HG03039 (cell line): Measurements from ENCODE around the gene OSR1.
"Not testable (repeated sequence)": the region's sequence is repeated elsewhere in the genome, so short reads cannot be mapped to it uniquely, and the experiment has no call there.

Experiments used
- ATAC-seq: cut with Tn5 transposase; IDR thresholded peaks from one replicate; pipeline ENCODE4 v1.9.1; 2021; ENCODE audit warnings: mild to moderate bottlenecking, moderate library complexity; ENCODE audit not compliant: unreplicated experiment

The OSR1 gene

GRCh38 chr2:19337202-19337601, 21.2 kb downstream of the OSR1 start:
- ATAC-seq, result no peak

- no peak for ATAC-seq
Measured at GRCh38 chr2:19336781-19337180, 21.6 kb downstream of the OSR1 start.

GRCh38 chr2:19332503-19332902, 25.9 kb downstream of the OSR1 start:
- no peak for ATAC-seq

GRCh38 chr2:19331450-19331849, 27.0 kb downstream of the OSR1 start:
- ATAC-seq, result no peak

DNA sequence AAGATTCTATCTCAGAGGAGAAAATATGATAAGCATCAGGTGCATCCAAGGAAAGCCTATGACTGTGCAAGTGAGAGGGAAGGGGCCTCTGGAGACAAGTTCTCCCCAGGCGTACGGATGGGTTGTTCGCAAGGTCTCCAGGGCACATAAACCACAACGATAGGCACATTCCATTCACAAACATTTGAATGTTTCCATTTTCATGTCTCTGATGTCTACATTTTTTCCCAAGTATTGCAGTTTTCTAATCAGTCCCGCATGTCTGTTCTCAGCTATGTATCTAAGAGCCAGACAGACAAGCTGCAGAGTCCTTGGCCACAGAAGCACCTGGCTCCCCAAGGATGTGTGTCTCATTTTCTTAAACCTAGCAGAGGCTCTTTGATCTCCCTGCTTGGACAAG, 28.0 kb downstream of the OSR1 start:
- no peak for ATAC-seq

DNA sequence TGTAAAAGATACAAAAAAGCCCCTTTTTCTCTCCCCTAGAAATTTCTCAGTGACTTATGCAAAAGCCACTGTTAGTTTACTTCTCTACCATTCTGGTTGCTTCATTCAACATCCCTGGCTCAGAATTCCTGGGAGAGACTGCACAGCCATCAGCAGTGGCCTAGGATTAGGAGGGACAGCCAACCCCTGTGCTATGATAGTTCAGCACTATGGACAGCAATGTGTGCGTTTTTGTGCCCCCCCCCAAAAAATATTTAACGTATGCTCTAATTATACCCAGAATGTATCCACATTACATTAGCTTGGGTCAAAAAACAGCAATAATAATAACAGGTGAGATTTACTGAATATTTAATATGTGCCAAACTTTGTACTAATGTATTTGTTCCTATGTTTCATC, 29.0 kb downstream of the OSR1 start:
- ATAC-seq, result no peak

- no peak for ATAC-seq
Measured at GRCh38 chr2:19327496-19327895, 30.9 kb downstream of the OSR1 start.

GRCh38 chr2:19321946-19322345, 36.5 kb downstream of the OSR1 start:
- ATAC-seq, result no peak

GRCh38 chr2:19320813-19321212, 37.6 kb downstream of the OSR1 start:
- ATAC-seq, result no peak

GRCh38 chr2:19319698-19320097, 38.7 kb downstream of the OSR1 start:
- ATAC-seq, result no peak

DNA sequence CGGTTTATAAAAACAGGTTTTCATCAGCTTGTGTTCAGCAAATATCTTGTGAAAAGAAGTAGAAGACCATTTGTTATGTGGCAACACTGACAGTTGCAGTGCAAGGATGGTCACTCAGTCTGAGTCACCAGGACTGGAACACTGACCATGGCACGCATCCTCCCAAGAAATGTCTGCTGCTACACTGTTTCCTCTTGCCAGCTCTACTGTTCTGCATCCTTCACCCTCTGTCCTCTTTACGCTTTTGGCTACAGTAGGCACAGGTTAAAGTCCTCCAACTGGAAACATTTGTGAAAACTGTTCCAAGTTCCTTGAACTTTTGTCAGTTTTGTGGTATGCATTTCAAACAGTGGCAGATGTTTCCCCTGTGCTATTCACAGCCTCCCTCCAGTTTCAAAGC, 39.4 kb downstream of the OSR1 start:
- no peak for ATAC-seq

DNA sequence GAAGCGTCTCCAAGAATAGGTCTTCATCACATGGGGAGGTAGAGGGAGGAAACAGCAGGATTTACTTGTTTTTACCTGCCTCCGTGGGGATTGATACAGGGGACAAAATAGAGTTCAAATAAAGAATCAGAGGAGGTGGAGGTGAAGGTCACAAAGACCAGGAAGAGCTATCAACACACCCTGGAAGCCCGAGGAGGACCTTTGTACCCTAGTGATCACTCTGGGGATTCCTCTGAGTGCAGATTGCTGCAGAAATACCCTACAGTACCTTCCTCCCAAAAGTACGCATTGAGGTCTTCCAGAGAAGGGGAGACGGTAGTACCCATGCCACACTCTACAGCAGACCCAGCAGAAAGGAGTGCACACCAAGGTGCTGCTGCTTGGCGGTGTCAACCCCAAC, 44.9 kb downstream of the OSR1 start:
- no peak for ATAC-seq

DNA sequence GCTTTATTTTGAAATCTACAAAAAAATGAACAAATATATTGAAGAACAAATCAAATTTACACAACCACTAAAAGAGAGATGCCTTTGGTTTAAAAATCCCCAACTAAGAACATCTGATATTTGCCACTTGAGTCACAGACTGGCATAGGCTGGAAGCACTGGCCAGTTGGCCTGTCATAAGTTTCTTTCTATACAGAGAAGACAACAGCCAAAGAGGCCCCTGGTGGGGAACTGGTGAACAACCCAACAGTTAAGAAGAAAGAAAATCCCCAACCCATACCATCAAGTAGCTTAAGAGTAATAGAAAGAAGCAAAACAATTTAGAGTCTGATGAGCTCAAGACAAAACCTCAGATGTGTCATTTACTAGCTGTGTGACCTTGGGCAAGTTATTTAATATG, 45.5 kb downstream of the OSR1 start:
- ATAC-seq, result no peak

DNA sequence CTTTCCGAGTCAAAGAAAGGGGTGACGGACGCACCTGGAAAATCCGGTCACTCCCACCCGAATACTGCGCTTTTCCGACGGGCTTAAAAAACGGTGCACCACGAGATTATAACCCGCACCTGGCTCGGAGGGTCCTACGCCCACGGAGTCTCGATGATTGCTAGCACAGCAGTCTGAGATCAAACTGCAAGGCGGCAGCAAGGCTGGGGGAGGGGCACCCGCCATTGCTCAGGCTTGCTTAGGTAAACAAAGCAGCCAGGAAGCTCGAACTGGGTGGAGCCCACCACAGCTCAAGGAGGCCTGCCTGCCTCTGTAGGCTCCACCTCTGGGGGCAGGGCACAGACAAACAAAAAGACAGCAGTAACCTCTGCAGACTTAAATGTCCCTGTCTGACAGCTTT, 52.4 kb downstream of the OSR1 start:
- not testable (repeated sequence) for ATAC-seq

- ATAC-seq, result not testable (repeated sequence)
Measured at GRCh38 chr2:19305400-19306055, 52.9 kb downstream of the OSR1 start.

DNA sequence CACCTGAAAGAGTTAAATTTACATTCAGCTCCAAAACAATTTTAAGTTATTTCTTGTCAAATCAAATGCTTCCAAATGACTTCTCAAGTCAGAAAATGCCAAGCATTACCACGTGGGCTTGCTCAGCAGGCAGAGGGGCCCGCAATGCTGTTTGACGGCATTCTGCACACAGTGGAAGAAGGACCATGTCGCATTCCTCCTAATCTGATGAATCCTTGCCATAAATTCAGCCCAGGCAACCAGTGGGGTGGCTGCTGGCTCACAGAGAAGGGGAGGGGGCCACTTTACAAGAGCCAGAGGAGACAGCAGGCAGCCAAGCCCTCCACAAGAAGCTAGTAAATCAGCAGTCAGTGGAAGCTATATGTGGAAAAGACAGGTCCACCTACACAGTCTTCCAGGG, 56.7 kb downstream of the OSR1 start:
- no peak for ATAC-seq
